ENCODE results near the gene LST1.

The LST1 gene

DNA sequence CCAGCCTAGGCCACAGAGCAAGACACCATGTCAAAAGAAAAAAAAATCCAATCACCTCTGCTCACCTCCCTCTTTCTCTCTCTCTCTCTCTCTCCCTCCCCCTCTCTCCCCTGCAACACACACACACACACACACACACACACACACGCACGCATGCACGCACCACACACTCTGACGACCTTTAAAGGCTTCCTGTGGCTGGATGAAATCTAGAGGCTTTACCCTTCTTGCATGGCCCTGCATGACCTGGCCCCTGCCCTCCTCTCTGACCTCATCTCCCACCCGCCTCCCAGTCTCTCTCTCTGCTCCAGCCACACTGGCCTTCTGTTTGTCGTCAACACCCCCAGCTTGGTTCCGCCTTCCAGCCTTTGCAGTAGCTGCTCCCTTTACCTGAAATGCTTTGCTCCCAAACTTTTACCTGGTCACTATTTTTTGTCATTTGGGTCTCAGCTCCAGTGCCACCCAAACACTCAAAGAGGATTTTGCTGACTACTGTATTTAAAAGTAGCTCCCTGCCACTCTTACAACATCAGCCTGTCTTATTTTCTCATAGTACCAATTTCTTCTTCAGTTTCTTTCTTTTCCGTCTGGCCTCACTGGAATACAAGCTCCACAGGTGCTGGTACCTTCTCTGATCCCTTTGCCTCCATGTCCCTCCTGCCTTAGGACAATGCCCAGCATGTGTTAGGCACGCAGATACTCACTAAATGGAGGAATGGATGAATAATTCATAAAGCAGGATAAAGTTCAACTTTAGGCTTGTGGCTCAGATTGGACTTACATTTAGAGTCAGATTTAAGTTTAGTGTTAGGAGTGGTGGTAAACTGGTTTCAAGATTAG is 18.3 kb upstream of the LST1 start:
- TF ChIP-seq, protein P1, sequence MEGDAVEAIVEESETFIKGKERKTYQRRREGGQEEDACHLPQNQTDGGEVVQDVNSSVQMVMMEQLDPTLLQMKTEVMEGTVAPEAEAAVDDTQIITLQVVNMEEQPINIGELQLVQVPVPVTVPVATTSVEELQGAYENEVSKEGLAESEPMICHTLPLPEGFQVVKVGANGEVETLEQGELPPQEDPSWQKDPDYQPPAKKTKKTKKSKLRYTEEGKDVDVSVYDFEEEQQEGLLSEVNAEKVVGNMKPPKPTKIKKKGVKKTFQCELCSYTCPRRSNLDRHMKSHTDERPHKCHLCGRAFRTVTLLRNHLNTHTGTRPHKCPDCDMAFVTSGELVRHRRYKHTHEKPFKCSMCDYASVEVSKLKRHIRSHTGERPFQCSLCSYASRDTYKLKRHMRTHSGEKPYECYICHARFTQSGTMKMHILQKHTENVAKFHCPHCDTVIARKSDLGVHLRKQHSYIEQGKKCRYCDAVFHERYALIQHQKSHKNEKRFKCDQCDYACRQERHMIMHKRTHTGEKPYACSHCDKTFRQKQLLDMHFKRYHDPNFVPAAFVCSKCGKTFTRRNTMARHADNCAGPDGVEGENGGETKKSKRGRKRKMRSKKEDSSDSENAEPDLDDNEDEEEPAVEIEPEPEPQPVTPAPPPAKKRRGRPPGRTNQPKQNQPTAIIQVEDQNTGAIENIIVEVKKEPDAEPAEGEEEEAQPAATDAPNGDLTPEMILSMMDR (IDR thresholded peaks at IDR 0.05; ENCODE audit: low read depth, low read length): no peak
- DNase-seq (ENCODE audit: extremely low read depth, low read depth): no peak

DNA sequence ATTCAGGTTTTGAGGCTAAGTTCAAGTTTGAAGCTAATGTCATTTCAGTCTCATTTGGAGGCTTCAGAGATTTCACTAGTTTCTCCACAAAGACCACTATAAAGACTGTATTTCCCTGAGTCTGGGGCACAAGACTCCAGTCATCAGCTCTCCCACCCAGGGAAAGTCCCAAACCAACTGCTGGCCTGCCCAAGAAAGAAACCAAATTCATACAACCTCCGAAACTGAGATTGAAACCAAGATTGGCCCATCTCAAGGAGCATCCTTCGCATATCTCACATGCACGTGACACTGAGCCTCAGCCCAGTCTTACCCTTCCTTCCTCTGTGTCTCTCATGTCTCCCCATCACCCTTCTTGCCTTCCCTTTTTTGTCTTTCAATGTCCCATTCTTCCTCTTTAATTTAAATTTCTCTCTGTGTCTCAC is 17.5 kb upstream of the LST1 start:
- no peak for DNase-seq (ENCODE audit: extremely low read depth, low read depth)
- TF ChIP-seq, protein P1 (IDR thresholded peaks at IDR 0.05; ENCODE audit: low read depth, low read length): no peak

DNA sequence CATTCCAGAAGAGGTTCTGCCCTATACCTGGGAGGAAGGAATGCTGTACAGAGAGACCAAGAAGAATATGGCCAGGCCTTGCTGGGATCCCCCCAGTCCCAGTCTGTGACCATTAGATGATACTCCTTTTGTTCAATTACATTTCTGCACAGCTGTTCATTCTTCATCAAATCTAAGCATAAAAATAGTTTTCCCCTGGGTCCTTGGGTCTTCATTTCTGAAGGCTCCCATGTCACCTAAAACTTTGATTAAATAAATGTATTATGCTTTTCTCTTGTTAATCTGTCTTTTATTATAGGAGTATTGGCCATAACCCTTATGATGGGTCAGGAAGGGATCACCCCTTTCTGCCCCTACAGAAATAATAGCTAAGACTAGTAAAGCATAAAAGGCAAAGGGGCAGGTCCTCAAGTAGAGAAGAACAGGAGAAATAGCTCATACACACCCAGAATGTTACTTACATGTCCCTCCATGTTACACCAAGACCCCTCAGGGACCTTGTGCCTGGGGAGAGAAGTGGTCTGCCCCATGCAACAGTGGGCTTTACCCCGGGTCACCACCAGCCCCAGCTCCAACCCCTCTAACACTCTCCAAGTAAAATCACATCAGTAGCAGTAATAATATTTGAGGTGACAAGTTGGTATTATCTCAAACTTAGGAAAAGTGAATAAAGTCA is 16.1 kb upstream of the LST1 start:
- DNase-seq (ENCODE audit: extremely low read depth, low read depth): no peak
- TF ChIP-seq, protein P1 (IDR thresholded peaks at IDR 0.05; ENCODE audit: low read depth, low read length): no peak

DNA sequence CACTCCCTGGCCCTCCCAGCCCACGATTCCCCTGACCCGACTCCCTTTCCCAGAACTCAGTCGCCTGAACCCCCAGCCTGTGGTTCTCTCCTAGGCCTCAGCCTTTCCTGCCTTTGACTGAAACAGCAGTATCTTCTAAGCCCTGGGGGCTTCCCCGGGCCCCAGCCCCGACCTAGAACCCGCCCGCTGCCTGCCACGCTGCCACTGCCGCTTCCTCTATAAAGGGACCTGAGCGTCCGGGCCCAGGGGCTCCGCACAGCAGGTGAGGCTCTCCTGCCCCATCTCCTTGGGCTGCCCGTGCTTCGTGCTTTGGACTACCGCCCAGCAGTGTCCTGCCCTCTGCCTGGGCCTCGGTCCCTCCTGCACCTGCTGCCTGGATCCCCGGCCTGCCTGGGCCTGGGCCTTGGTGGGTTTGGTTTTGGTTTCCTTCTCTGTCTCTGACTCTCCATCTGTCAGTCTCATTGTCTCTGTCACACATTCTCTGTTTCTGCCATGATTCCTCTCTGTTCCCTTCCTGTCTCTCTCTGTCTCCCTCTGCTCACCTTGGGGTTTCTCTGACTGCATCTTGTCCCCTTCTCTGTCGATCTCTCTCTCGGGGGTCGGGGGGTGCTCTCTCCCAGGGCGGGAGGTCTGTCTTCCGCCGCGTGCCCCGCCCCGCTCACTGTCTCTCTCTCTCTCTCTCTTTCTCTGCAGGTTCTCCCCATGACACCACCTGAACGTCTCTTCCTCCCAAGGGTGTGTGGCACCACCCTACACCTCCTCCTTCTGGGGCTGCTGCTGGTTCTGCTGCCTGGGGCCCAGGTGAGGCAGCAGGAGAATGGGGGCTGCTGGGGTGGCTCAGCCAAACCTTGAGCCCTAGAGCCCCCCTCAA is 13.8 kb upstream of the LST1 start, which contains the start of gene LTA:
Gene LTA, plus strand, starts transcription at position 249 of the 871 bp plus-strand sequence. Its CDS starts 454 bp downstream, at position 703.
- DNase-seq (ENCODE audit: extremely low read depth, low read depth): no peak
- TF ChIP-seq, protein P1 (IDR thresholded peaks at IDR 0.05; ENCODE audit: low read depth, low read length): no peak

DNA sequence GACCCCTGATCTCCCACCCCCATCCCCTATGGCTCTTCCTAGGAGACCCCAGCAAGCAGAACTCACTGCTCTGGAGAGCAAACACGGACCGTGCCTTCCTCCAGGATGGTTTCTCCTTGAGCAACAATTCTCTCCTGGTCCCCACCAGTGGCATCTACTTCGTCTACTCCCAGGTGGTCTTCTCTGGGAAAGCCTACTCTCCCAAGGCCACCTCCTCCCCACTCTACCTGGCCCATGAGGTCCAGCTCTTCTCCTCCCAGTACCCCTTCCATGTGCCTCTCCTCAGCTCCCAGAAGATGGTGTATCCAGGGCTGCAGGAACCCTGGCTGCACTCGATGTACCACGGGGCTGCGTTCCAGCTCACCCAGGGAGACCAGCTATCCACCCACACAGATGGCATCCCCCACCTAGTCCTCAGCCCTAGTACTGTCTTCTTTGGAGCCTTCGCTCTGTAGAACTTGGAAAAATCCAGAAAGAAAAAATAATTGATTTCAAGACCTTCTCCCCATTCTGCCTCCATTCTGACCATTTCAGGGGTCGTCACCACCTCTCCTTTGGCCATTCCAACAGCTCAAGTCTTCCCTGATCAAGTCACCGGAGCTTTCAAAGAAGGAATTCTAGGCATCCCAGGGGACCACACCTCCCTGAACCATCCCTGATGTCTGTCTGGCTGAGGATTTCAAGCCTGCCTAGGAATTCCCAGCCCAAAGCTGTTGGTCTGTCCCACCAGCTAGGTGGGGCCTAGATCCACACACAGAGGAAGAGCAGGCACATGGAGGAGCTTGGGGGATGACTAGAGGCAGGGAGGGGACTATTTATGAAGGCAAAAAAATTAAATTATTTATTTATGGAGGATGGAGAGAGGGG is 12.6 kb upstream of the LST1 start:
- no peak for DNase-seq (ENCODE audit: extremely low read depth, low read depth)
- TF ChIP-seq, protein P1 (IDR thresholded peaks at IDR 0.05; ENCODE audit: low read depth, low read length): no peak

Measured in AG09319 (cell line).